HG02571 (cell line): ENCODE results near the gene DTL.
"Not testable (repeated sequence)": the region's sequence is repeated elsewhere in the genome, so short reads cannot be mapped to it uniquely, and the experiment has no call there.

Source experiments
- ATAC-seq: cut with Tn5 transposase; IDR thresholded peaks from one replicate; pipeline ENCODE4 v1.9.1; 2021; ENCODE audit warnings: mild to moderate bottlenecking, moderate library complexity; ENCODE audit not compliant: unreplicated experiment

The DTL gene

DNA sequence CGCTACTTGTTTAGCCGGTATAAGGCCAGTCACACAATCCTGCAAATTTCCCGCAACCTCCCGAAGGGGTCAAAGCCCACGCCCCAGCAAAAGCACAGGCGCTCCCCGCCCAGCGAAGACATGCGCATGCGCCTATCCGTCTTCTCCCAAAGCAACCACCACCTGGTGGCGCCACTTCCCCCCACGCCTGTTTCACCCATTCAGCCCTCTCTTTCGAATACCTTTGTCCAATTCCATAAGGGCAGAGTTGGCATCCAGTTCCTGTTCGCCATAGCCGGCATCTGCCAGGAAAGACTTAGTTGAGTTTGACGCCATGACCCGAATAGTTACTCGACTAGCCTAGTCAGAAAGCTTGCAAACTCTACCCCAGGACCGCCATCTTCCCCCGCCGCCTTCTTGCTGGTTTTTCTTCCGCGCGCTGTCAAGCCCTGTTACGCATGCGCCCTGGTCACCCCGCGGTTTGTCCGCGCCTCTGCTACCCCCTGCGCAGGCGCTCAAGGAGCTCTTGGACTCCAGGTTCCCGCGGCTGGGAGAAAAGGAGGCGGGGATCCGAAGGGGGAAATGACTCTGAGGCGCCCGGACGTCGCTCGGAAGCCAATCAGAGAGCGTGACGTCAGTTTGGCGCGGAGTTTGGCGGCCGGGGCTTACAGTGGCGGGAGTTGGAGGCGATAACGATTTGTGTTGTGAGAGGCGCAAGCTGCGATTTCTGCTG is at the start of gene DTL, which contains the start of gene INTS7:
TSS of gene DTL (plus strand) at position 626 of the 712 bp plus-strand sequence. CDS start 143 bp downstream, outside the sequence.
TSS of gene INTS7 (minus strand) at position 435 of the 712 bp plus-strand sequence. CDS start at position 315, 120 bp downstream.
- ATAC-seq: peak; percentile 81

- ATAC-seq: no peak
These were observed 48.8 kb upstream of the DTL start for GRCh38 chr1:211986628-211987254.

DNA sequence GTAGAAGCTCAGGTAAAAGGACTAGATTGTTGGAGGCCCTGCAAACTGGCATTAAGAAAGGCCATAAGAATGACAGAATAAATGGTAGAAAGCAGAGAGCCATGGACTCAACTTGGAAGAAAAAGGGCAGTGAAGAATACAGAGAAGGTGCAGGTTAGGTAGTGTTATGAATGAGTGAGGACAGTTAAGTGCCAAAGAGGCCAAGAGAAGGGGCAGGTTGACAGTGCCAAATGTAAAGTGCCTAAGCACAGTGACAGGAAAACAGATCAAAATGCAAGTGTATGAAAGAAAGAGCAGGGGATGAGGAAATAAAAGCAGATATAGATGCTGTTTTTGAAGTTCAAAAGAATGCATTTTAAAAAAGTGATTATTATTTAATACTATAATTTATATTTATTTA is 43.9 kb upstream of the DTL start:
- no peak for ATAC-seq

- not testable (repeated sequence) for ATAC-seq
These were observed 38.1 kb upstream of the DTL start for GRCh38 chr1:211997426-211997825.

- ATAC-seq: no peak
These were observed 33.0 kb upstream of the DTL start for GRCh38 chr1:212002536-212002935.

- ATAC-seq: no peak
These were observed 30.5 kb upstream of the DTL start for GRCh38 chr1:212004895-212005608.

DNA sequence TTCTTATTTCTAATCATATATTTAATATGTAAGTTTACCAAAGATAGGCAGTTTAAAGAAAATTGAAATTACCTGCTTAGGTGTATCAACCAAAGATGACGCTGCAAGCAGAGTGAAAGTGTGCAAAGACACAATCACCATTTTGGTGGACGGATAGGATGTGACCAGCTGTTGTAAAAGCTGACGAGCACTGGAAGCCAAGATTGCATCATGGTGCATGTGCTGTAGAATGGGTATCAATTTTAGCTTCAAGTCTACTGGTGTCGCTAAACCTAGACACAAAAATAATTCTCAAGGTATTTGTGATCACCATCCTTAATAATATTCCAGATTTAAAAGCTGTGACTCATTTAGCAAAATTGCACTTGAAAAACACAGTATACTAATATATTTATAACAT is 28.4 kb upstream of the DTL start:
- ATAC-seq: no peak

GRCh38 chr1:212007886-212008285 is 27.7 kb upstream of the DTL start:
- no peak for ATAC-seq

- no peak for ATAC-seq
These were observed 26.0 kb upstream of the DTL start for GRCh38 chr1:212009561-212009960.

DNA sequence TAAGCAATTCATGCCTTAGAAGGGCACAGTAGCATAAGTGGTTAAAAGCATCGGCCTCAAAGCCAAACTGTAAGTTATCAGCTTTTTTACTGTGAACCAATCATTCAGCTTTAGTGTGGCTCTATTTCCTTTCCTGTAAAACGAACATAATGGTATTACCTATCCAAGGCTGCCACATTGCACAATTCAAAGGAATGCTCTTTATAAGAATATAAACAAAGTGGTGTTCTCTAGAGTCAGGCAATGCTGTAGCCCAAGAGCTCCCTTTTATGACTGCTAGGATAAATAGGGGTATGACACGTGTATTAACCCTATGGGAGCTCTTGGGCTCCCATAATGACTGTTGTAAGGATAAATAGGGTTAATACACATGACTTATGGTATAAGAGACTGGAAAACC is 25.5 kb upstream of the DTL start:
- no peak for ATAC-seq

GRCh38 chr1:212012034-212012740 is 23.4 kb upstream of the DTL start:
- no peak for ATAC-seq

DNA sequence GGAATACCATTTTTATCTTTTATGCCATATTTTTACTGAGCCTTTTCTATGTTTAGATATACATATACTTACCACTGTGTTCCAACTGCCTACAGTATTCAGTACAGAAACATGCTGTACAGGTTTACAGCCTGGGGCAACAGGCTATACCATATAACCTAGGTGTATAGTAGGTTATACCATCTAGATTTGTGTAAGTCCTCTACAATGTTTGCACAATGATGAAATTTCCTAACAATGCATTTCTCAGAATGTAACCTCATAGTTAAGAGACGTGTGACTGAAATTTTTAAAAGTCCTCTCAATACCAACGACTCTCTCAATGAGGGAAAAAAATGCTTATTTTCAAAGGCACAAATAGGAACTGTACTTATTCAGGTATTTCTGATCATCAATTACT is 21.9 kb upstream of the DTL start:
- ATAC-seq: no peak

- no peak for ATAC-seq
These were observed 14.6 kb upstream of the DTL start for GRCh38 chr1:212020975-212021374.

DNA sequence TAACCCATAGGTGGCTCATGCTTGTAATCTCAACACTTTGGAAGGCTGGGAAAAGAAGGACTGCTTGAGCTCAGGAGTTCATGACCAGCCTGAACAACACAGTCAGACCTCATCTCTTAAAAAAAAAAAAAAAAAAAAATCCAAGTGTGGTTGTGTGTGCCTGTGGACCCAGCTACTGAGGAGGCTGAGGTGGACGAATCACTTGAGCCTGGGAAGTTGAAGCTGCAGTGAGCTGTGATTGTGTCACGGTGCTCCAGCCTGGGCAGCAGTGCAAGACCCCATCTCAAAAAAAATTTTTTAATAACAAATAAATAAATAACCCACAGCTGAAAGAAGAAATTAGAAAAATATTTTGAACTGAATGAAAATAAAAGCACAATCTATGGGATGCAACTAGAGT is 14.0 kb upstream of the DTL start:
- ATAC-seq: no peak

GRCh38 chr1:212022908-212023307 is 12.6 kb upstream of the DTL start:
- ATAC-seq: not testable (repeated sequence)

DNA sequence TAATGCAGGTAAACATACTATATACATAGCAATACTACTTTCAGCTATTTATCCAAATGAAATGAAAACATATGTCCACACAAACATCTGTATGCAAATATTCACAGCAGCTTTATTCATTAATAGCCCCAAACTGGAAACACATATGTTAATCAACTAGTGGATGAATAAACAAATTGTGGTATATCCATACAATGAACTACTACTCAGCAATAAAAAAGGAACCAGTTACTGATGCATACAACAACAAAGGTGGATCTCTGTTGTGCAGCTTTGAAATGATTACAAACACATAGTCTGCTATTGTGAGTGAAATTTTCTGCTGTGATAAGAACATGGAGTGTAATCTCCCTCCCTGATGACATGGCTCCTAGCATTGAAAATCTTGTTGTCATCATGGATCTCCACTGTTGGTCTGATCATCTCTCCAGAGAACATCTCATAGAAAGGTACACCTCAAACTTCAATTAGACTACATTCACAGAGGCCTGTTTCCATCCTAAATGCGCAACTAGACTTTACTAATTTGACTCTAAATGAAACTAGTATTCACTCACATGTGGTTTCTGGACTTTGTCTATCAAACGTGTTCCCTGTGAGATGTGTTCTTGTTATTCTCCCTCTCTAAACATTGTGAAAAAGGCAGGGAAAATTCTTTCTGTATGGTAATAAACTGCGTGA is 10.9 kb upstream of the DTL start:
- ATAC-seq: no peak

DNA sequence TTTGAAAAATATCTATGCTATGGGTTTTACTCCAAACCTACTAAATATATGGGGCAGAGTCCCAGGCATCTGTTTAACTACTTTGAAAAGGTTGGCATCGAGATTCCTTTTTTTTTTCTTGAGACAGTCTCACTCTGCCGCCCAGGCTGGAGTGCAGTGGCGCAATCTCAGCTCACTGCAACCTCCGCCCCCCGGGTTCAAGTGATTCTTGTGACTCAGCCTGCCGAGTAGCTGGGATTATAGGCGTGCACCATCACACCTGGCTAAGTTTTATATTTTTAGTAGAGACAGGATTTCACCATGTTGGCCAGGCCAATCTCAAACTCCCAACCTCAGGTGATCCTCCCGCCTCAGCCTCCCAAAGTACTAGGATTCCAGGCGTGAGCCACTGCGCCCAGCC is 7.8 kb upstream of the DTL start:
- ATAC-seq: not testable (repeated sequence)

- ATAC-seq: no peak
These were observed 4.5 kb upstream of the DTL start for GRCh38 chr1:212030936-212031528.

DNA sequence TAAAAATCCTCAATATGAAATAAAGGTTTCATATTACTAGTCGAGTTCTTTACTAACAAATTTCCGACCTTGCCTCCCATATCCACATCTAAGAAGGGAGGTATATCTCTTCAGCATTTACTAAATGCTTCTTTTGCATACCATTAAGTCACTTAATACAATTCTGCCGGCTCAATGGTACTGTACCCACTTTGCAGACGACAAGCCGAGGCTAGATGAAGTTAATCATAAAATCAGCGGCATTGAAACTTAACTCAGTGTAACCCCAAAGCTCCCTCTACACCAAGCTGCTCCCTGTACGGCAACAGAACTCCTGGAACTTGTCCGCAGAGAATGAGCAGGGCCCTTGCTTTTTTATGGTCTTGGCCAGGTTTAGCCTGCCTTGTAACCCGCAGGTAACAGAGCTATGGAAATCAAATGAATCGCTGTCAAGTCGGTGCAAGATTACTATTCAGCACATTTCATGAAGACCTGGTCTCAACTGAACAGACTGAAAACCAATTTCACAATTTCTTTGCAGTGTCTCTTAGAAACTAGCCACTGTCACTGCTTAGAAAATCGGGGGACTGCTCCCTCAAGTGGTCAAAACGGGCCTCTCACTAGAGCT is 929 bp upstream of the DTL start:
- peak; percentile 1 for ATAC-seq
